ENCODE data around the gene MAPKAP1.

Gene MAPKAP1

GRCh38 chr9:125559194-125559593 lies 147.8 kb downstream of the MAPKAP1 start:
- TF ChIP-seq EZH2 (IDR thresholded peaks at IDR 0.05; ENCODE audit: borderline replicate concordance, low read length), result no peak
- TF ChIP-seq CTCF (IDR thresholded peaks at IDR 0.05; ENCODE audit: low read length), result no peak
- Histone ChIP-seq H3K9me2 (ENCODE audit: low read depth, low read length) (no peaks in the 10 kb centered on the region), H3K27ac (ENCODE audit: low read depth, low read length, poor library complexity, severe bottlenecking) (no peak overlapping the region), H3F3A (ENCODE audit: insufficient read depth, low read length) (no peaks in the 10 kb centered on the region), H4K20me1 (ENCODE audit: insufficient read depth, low read length) (no peaks in the 10 kb centered on the region), H3K4me2 (ENCODE audit: low read length) (no peak overlapping the region), H3K79me2 (ENCODE audit: insufficient read depth, low read length) (no peaks in the 10 kb centered on the region), H3K4me3 (ENCODE audit: low read depth, low read length, poor library complexity, severe bottlenecking) (no peak overlapping the region), H2AFZ (ENCODE audit: low read length) (no peak overlapping the region), H3K9me3 (ENCODE audit: low read length) (no peaks in the 10 kb centered on the region), H3K4me1 (ENCODE audit: insufficient read depth, low read length, severe bottlenecking) (peaks cover 9% of the 10 kb centered on the region), H3K27me3 (ENCODE audit: insufficient read depth, low read length) (no peaks in the 10 kb centered on the region), H3K9ac (ENCODE audit: low read length) (no peak overlapping the region), H3K36me3 (ENCODE audit: insufficient read depth, low read length) (no peaks in the 10 kb centered on the region; the same call in 1 of the 2 replicates)

- Histone ChIP-seq H3K4me3 (ENCODE audit: low read depth, low read length, poor library complexity, severe bottlenecking) (no peak overlapping the region), H3K36me3 (ENCODE audit: insufficient read depth, low read length) (no peaks in the 10 kb centered on the region; the same call in 1 of the 2 replicates), H2AFZ (ENCODE audit: low read length) (no peak overlapping the region), H3K9me2 (ENCODE audit: low read depth, low read length) (no peaks in the 10 kb centered on the region), H3K27me3 (ENCODE audit: insufficient read depth, low read length) (no peaks in the 10 kb centered on the region), H4K20me1 (ENCODE audit: insufficient read depth, low read length) (no peaks in the 10 kb centered on the region), H3K79me2 (ENCODE audit: insufficient read depth, low read length) (no peaks in the 10 kb centered on the region), H3K27ac (ENCODE audit: low read depth, low read length, poor library complexity, severe bottlenecking) (no peak overlapping the region), H3K9ac (ENCODE audit: low read length) (no peak overlapping the region), H3K4me1 (ENCODE audit: insufficient read depth, low read length, severe bottlenecking) (peaks cover 9% of the 10 kb centered on the region), H3K9me3 (ENCODE audit: low read length) (no peaks in the 10 kb centered on the region), H3F3A (ENCODE audit: insufficient read depth, low read length) (no peaks in the 10 kb centered on the region), H3K4me2 (ENCODE audit: low read length) (no peak overlapping the region)
- TF ChIP-seq EZH2 (IDR thresholded peaks at IDR 0.05; ENCODE audit: borderline replicate concordance, low read length) (no peak), CTCF (IDR thresholded peaks at IDR 0.05; ENCODE audit: low read length) (peak; percentile 93)
Observed at GRCh38 chr9:125558453-125559092, 148.4 kb downstream of the MAPKAP1 start.

GRCh38 chr9:125556046-125556721 lies 150.8 kb downstream of the MAPKAP1 start:
- Histone ChIP-seq H3K4me2 (ENCODE audit: low read length) (no peak overlapping the region), H3K27ac (ENCODE audit: low read depth, low read length, poor library complexity, severe bottlenecking) (no peak overlapping the region), H3K9me2 (ENCODE audit: low read depth, low read length) (no peaks in the 10 kb centered on the region), H3F3A (ENCODE audit: insufficient read depth, low read length) (no peaks in the 10 kb centered on the region), H3K79me2 (ENCODE audit: insufficient read depth, low read length) (no peaks in the 10 kb centered on the region), H3K4me1 (ENCODE audit: insufficient read depth, low read length, severe bottlenecking) (no peaks in the 10 kb centered on the region), H3K9ac (ENCODE audit: low read length) (no peak overlapping the region), H3K36me3 (ENCODE audit: insufficient read depth, low read length) (no peaks in the 10 kb centered on the region; the same call in 1 of the 2 replicates), H3K9me3 (ENCODE audit: low read length) (no peaks in the 10 kb centered on the region), H3K27me3 (ENCODE audit: insufficient read depth, low read length) (no peaks in the 10 kb centered on the region), H4K20me1 (ENCODE audit: insufficient read depth, low read length) (no peaks in the 10 kb centered on the region), H2AFZ (ENCODE audit: low read length) (no peak overlapping the region), H3K4me3 (ENCODE audit: low read depth, low read length, poor library complexity, severe bottlenecking) (no peak overlapping the region)
- TF ChIP-seq EZH2 (IDR thresholded peaks at IDR 0.05; ENCODE audit: borderline replicate concordance, low read length) (no peak), CTCF (IDR thresholded peaks at IDR 0.05; ENCODE audit: low read length) (no peak)
